Stimulated activated CD4-positive, alpha-beta T cell treated with anti-CD3 and anti-CD28 coated beads, TNF-alpha, amount 100 ng/mL, for 1 hour (primary cell): Measurements from ENCODE around the gene HSPA1A.

Source experiments
- DNase-seq, 3 donors: peaks; one replicate each; pipeline ENCODE4 v3.0.0-alpha.2; 2020; ENCODE audit warnings: low read depth in 3 of 3, low spot score in 1 of 3

The HSPA1A gene

DNA sequence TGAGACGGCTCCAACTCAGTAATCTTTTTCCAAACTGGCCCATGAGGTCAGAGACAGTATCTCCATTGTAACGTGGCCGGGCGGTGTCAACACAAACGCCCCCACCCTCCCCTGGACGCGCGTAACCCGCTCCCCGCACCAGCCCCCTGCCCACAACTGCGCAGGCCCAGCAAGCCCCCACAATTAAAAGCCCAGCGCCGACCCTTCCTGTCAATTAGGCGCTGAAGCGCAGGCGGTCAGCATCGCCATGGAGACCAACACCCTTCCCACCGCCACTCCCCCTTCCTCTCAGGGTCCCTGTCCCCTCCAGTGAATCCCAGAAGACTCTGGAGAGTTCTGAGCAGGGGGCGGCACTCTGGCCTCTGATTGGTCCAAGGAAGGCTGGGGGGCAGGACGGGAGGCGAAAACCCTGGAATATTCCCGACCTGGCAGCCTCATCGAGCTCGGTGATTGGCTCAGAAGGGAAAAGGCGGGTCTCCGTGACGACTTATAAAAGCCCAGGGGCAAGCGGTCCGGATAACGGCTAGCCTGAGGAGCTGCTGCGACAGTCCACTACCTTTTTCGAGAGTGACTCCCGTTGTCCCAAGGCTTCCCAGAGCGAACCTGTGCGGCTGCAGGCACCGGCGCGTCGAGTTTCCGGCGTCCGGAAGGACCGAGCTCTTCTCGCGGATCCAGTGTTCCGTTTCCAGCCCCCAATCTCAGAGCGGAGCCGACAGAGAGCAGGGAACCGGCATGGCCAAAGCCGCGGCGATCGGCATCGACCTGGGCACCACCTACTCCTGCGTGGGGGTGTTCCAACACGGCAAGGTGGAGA, at the start of gene HSPA1A, which contains the start of gene HSPA1L:
TSS of gene HSPA1A (plus strand) at position 519 of the 814 bp plus-strand sequence. CDS start at position 733, 214 bp downstream.
TSS of gene HSPA1L (minus strand) at position 259 of the 814 bp plus-strand sequence. CDS start 3,311 bp downstream, outside the sequence.
- no peak for DNase-seq

DNA sequence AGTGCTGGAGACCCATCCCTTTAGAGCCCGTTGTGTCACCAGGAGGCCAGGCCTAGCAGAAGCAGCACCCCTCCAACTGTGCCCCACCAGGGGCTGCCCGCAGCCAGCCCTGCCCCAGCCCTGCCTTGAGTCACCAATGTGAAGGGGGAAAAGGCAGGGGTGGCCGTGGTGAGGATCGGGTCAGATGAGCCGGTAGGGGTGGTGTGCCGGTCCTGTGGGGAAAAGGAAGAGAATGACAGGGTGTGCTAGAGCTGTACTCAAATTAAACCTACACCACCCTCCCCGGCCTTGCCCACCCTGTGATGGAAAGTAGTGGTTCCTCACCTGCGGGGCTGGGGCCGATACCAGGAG, 49.8 kb upstream of the HSPA1A start:
- no peak for DNase-seq

DNA sequence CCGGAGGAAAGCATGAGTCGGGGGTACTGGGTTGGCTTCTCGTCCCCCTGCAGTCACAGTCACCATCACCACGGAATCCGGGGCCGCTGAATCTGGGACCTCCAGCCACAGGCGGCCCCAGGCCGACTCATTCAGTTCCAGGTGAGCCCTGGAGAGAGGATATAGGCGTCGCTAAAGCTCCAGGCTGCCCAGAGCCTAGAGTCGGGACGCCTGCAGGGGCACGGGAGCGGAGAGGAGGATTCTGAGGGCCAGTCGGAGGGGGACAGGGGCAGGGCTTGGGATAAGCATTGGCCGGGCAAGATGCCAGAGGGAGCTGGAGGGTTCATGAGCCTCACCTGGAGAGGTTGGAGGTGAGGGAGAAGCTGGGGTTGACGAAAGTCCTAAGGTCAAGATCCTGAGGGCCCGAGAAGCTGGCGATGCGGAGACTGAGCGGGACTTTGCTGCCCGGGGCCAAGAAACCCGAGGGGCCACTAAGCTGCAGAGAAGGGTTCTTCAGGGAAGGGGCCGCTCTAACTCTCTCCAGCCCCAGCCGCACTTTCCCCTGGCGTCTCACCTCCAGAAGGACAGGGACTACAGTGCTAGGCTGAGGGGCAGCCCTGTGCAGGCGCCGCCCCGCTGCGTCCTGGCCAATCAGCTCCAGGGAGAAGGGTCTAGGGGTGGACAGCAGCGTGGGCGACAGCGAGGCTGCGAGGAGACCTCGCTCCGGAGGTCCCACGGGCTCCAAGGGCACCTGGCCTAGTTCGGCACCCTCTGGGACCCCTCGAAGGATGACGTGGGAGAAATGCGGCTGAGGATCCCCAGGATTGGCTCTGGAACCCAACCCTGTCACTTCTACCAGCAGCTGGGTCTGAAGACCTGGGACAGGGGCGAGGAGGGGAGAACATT, 49.2 kb upstream of the HSPA1A start:
- DNase-seq, result no peak

GRCh38 chr6:31767096-31767645, 48.2 kb upstream of the HSPA1A start:
- DNase-seq, result no peak

- DNase-seq, result no peak
Observed at GRCh38 chr6:31768363-31769257, 46.7 kb upstream of the HSPA1A start.

- peak; percentile 57 to 68 (median 65) for DNase-seq
Observed at GRCh38 chr6:31769684-31770371, 45.5 kb upstream of the HSPA1A start.

GRCh38 chr6:31770860-31771259, 44.5 kb upstream of the HSPA1A start:
- no peak for DNase-seq

DNA sequence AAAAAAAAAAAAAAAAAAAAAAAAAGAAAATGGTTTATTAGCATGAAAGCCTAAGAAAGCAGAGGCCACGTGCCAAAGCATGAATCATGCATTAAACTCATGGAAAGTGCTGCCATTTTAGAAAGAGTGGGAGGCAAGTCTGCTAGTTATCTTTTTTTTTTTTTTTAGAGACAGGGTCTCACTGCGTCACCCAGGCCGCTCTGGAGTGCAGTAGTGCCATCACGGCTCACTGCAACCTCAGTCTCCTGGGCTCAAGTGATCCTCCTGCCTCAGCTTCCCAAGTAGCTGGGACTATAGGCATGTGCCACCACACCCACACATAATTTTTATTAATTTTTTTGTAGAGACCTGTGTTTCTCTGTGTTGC, 43.4 kb upstream of the HSPA1A start:
- no peak for DNase-seq

- no peak for DNase-seq
Observed at GRCh38 chr6:31775184-31775583, 40.2 kb upstream of the HSPA1A start.

DNA sequence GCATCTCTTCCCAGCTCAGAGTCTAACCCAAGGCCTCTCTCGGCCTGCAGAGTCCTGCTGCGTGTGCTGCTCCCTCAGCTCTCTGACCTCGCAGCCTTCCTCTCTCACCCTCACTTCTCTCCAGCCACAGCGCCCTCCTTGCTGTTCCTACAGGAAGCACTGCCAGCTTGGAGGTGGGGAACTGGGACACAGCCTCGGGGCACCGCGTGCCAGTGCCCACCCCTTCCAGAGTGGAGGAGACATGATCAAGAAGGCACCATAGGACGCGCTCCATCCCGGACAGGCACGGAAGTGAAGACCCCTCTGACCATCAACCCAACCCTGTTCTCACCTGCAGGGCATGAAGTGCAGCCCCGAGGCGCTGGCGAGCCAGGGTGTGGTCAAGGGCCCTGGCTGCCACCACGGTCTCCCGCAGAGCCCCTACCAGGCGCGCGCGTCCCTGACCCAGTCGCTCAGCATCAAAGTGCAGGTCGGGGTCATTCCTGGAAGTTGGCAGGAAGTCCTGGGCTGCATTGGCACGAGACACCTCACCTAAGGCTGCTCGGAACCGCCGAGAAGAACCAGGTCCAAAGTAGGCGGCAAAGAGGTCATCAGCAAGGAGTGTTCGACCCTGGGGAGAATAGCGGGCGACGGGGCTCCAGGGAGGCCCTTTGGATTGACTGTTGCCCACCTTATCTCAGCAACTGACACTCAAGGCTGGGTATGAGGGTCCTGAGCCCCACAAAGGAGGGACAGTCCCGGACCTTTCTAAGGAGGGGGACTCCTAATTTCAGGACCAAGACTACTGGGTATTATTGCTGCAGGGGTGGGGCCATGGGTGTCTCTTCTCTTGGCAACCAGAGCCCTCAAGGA, 39.5 kb upstream of the HSPA1A start:
- DNase-seq, result no peak

DNA sequence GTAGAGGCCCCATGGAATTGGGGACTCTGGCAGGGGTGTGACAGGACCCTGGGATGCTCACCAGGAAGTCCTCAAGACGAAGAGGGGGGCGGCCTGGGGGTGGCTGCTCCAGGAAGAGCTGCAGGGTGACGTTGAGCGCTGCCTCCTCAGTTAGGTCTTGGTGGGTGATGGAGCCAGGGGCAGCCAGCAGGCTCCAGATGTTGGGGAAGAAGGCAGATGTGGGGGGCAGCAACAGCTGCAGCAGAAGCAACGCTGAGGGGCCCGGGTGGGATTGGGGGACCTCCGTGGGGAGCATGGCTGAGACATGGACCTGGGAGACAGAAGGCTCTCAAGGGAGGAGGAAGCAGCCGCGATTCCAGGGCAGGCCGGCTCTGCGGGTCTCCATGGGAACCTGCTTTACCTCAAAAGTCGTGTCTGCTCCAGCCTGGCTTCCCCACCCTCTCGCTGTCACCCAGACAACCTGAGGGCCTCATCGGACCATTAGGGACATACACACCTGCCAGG, 38.8 kb upstream of the HSPA1A start:
- no peak for DNase-seq

DNA sequence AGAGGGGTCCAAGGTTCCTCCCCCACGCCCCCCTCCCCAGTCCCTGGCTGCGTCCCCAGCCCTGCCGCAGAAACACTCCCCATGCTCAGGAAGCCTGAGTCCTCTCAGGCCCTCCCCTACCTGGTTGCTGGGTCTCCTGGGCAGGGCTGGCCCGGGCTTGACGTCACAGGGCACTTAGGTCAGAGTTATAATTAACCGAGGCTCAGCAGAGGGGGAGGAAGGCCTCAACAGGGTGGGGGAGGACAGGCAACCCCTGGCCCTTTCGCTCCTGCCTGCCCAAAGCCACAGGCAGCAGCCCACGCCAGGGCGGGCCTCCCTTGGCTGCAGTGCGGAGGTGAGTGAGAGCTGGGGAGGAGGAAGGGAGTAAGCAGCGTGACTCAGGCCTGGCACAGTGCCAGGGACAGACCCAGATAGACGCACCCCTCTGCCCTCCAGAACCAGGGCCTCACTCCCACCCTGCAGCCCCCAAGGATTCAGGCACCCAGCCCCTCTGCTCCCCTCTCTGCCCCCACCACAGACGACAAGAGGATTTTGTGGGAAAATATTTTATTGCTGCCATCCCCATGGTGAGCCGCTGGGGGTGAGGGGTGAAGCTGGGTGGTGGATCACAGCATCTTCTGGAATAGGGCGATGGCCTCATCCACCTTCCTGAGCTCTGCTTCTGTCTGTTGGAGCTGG, 38.2 kb upstream of the HSPA1A start, which contains the start of gene VWA7:
TSS of gene VWA7 (minus strand) at position 340 of the 678 bp plus-strand sequence. CDS start 549 bp downstream, outside the sequence.
- peak; percentile 21 to 70 (median 45) for DNase-seq

DNA sequence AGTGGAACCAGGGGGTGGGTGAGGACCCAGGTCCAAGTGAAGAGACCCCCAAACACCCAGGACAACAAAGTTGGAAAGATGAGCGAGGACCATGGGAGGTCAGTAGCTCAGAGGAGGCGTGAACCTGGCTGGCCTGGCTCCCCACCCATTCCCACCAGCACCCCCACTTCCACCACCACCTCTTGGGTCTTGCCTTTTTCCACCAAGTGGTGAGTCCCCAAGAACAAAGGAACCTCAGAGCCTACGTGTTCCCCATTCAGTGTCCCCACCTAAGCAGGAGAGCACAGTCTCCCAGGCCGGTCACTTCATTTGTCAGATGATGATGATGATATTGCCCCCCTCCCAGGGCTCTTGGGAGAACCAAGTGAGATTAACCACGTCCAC, 37.7 kb upstream of the HSPA1A start:
- no peak for DNase-seq

DNA sequence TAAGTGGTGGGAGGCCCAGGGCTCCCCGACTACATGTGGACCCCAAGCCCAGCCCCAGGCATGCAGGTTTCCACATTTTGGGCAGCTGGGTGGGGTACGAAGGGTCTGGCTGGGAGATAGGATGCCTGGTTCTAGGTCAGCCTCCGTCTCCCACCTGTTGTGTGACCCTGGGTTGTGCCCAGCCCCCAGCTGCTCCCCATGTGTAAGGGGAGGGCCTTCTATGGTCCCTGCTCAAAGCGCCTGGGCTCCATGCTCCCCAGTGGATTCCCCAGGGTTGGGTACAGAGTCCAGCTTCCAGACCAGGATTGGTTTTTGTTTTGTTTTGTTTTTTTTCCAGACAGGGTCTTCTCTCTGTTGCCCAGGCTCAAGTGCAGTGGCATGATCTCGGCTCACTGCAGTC, 37.1 kb upstream of the HSPA1A start:
- DNase-seq, result no peak

- no peak for DNase-seq
Observed at GRCh38 chr6:31778999-31779885, 36.1 kb upstream of the HSPA1A start.

GRCh38 chr6:31779908-31780307, 35.4 kb upstream of the HSPA1A start:
- DNase-seq, result no peak

DNA sequence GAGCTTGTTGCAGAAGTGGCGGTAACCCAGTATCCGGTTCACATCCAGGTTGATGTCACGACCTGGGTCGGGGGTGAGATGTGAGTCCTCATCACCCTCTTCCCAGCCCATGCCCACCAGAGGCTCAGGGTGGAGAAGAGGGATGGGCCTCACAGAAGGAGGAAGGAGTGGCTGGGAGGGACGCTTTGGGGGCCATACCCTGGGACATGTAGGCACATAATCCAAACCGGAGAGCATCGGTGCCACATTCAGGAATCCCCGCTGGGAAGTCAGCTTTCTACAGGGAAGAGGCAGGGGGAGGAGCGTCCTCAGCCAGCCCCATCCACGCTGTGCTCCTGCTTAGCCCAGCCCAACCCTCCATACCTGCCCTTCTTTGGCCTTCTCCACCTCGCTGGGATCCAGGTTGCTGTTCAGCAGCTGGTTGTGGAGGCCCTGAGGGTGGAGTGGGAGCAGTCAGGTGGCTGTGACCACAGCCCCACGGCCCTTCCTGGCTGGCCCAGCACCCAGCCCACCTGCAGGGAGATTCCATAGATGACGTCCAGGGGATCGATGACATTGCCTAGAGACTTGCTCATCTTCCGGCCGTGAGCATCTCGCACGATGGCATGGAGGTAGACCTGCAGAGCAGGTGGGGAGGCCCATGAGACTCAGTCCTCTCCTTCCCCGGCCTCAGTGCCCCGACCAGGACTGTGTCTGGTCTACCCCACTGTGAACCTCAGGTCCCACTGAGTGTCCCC, 34.7 kb upstream of the HSPA1A start:
- no peak for DNase-seq
